Neuronal stem cell (in vitro differentiated cells): Measurements from ENCODE around the gene SH3GL1.

ENCODE experiments used
- DNase-seq: peaks from one replicate; pipeline ENCODE4 v3.0.0-alpha.2; 2013; ENCODE audit warnings: low spot score
- H2AFZ ChIP-seq: one replicate; pipeline ENCODE4 v1.6.1; 2013; ENCODE audit warnings: mild to moderate bottlenecking, low read length, inconsistent platforms
- H2AK5ac ChIP-seq: 2 replicates; pipeline ENCODE4 v1.6.1; 2013; ENCODE audit warnings: low read depth, mild to moderate bottlenecking, inconsistent platforms, low read length, moderate library complexity, mixed read lengths
- H2BK120ac ChIP-seq: 2 replicates; pipeline ENCODE4 v1.6.1; 2013; ENCODE audit warnings: low read depth, mild to moderate bottlenecking, inconsistent platforms, low read length, moderate library complexity, mixed read lengths
- H2BK12ac ChIP-seq: one replicate; pipeline ENCODE4 v1.6.1; 2013; ENCODE audit warnings: low read length, inconsistent platforms
- H2BK15ac ChIP-seq: 2 replicates; pipeline ENCODE4 v1.6.1; 2013; ENCODE audit warnings: mild to moderate bottlenecking, low read length, inconsistent platforms, mixed read lengths
- H2BK5ac ChIP-seq: one replicate; pipeline ENCODE4 v1.6.1; 2013; ENCODE audit warnings: inconsistent platforms, mild to moderate bottlenecking, low read length, moderate library complexity
- H3K14ac ChIP-seq: one replicate; pipeline ENCODE4 v1.6.1; 2013; ENCODE audit warnings: low read length, inconsistent platforms
- H3K18ac ChIP-seq: 2 replicates; pipeline ENCODE4 v1.6.1; 2013; ENCODE audit warnings: low read length, inconsistent platforms
- H3K23ac ChIP-seq: 2 replicates; pipeline ENCODE4 v1.6.1; 2013; ENCODE audit warnings: low read depth, mild to moderate bottlenecking, mixed read lengths, low read length, inconsistent platforms; ENCODE audit not compliant: poor library complexity
- H3K27ac ChIP-seq: replicated peaks from 3 replicates; pipeline ENCODE4 v1.5.1; 2013; ENCODE audit warnings: low read length, inconsistent platforms
- H3K27me3 ChIP-seq, 3 experiments: 2 replicates each; pipeline ENCODE4 v1.6.1; 2013; ENCODE audit warnings: low read length in 3 of 3, mild to moderate bottlenecking in 2 of 3, inconsistent platforms in 1 of 3, low read depth in 1 of 3, mixed read lengths in 1 of 3, moderate library complexity in 1 of 3; ENCODE audit not compliant: control insufficient read depth in 3 of 3, insufficient read depth in 3 of 3
- H3K36me3 ChIP-seq, 2 donors: replicated peaks in 1 of 2; 2 replicates each; pipeline ENCODE4 v1.6.1; 2013; ENCODE audit warnings: low read length in 2 of 2; ENCODE audit not compliant: control insufficient read depth in 2 of 2, insufficient read depth in 2 of 2
- H3K4ac ChIP-seq: 2 replicates; pipeline ENCODE4 v1.6.1; 2013; ENCODE audit warnings: inconsistent platforms, mild to moderate bottlenecking, low read length, moderate library complexity
- H3K4me1 ChIP-seq, 2 donors: 1 replicate in 1 of 2; 2 replicates in 1 of 2; pipeline ENCODE4 v1.6.1; 2013; ENCODE audit warnings: low read length in 2 of 2, low read depth in 1 of 2; ENCODE audit not compliant: control insufficient read depth in 2 of 2, insufficient read depth in 1 of 2
- H3K4me2 ChIP-seq: one replicate; pipeline ENCODE4 v1.6.1; 2013; ENCODE audit warnings: mild to moderate bottlenecking, low read length, inconsistent platforms; ENCODE audit not compliant: insufficient read depth, poor library complexity, severe bottlenecking
- H3K4me3 ChIP-seq, 2 donors: 2 replicates each; pipeline ENCODE4 v1.5.1; 2013; ENCODE audit warnings: low read length in 2 of 2, mild to moderate bottlenecking in 2 of 2, inconsistent platforms in 1 of 2, moderate library complexity in 1 of 2
- H3K79me1 ChIP-seq: one replicate; pipeline ENCODE4 v1.6.1; 2013; ENCODE audit warnings: low read depth, mild to moderate bottlenecking, inconsistent platforms, low read length, moderate library complexity
- H3K9ac ChIP-seq: one replicate; pipeline ENCODE4 v1.6.1; 2013; ENCODE audit warnings: mild to moderate bottlenecking, low read depth, low read length, inconsistent platforms; ENCODE audit not compliant: poor library complexity
- H3K9me3 ChIP-seq, 2 donors: replicated peaks in 1 of 2; 2 replicates each; pipeline versions ENCODE3 to v1.6.1; 2013; ENCODE audit warnings: low read length in 2 of 2, mild to moderate bottlenecking in 2 of 2, inconsistent platforms in 1 of 2, low read depth in 1 of 2, mixed read lengths in 1 of 2, moderate library complexity in 1 of 2; ENCODE audit not compliant: control insufficient read depth in 2 of 2, insufficient read depth in 1 of 2
- H4K8ac ChIP-seq: one replicate; pipeline ENCODE4 v1.6.1; 2013; ENCODE audit warnings: low read depth, mild to moderate bottlenecking, inconsistent platforms, low read length, moderate library complexity
- H4K91ac ChIP-seq: one replicate; pipeline ENCODE4 v1.6.1; 2013; ENCODE audit warnings: low read length, low read depth, mild to moderate bottlenecking, inconsistent platforms; ENCODE audit not compliant: poor library complexity
- WGBS, 2 donors: extraction: QIAGEN DNeasy Blood & Tissue Kit; methylation state at CpG; one replicate each; pipeline ENCODE4 v1.1.7; 2013; ENCODE audit warnings: missing lambda C conversion rate in 2 of 2, mixed read lengths in 1 of 2; ENCODE audit not compliant: insufficient read length in 2 of 2, insufficient replicate concordance in 1 of 2; ENCODE audit errors: extremely low coverage in 2 of 2; 5-methylcytosine and 5-hydroxymethylcytosine counted together

Gene SH3GL1

GRCh38 chr19:4443188-4443587 lies 42.8 kb upstream of the SH3GL1 start:
- Histone ChIP-seq H3K9me3 (peaks cover 0 to 1% of the 10 kb centered on the region in 2 donors), H4K8ac (no peak overlapping the region), H3K27ac (no peak overlapping the region), H4K91ac (no peak overlapping the region), H2BK12ac (no peak overlapping the region), H2BK120ac (no peak overlapping the region), H2BK15ac (no peak overlapping the region), H3K4ac (no peak overlapping the region), H3K27me3 (no peaks in the 10 kb centered on the region), H3K4me2 (no peak overlapping the region), H3K14ac (no peak overlapping the region), H2BK5ac (peak overlapping the region; percentile 62), H3K4me3 (peak overlapping the region in 1 of 2 donors; percentile 3), H2AFZ (no peak overlapping the region), H3K18ac (peak overlapping the region; percentile 41), H2AK5ac (no peak overlapping the region), H3K36me3 (peaks cover 54 to 95% of the 10 kb centered on the region in 2 donors), H3K9ac (no peak overlapping the region), H3K4me1 (no peaks in the 10 kb centered on the region), H3K23ac (no peak overlapping the region), H3K79me1 (peaks cover 11% of the 10 kb centered on the region)
- DNase-seq = no peak
- WGBS, 2 donors = no CpG with 5 or more reads among the region's 15 CpGs

- H3K18ac ChIP-seq = no peak overlapping the region
- H4K91ac ChIP-seq = no peak overlapping the region
- H3K36me3 ChIP-seq = peaks cover 54 to 95% of the 10 kb centered on the region in 2 donors
- no peak for DNase-seq
- H2AK5ac ChIP-seq = no peak overlapping the region
- no peak overlapping the region for H3K4ac ChIP-seq
- no peaks in the 10 kb centered on the region for H3K4me1 ChIP-seq
- WGBS, 2 donors = no CpG with 5 or more reads among the region's 10 CpGs
- H2BK12ac ChIP-seq = no peak overlapping the region
- no peak overlapping the region for H4K8ac ChIP-seq
- no peak overlapping the region for H2BK120ac ChIP-seq
- H3K23ac ChIP-seq = no peak overlapping the region
- peaks cover 11% of the 10 kb centered on the region for H3K79me1 ChIP-seq
- H3K9me3 ChIP-seq = peaks cover 0 to 1% of the 10 kb centered on the region in 2 donors
- H3K4me2 ChIP-seq = no peak overlapping the region
- no peak overlapping the region for H3K4me3 ChIP-seq
- peak overlapping the region; percentile 94 for H2BK5ac ChIP-seq
- H3K9ac ChIP-seq = no peak overlapping the region
- no peak overlapping the region for H2BK15ac ChIP-seq
- H3K14ac ChIP-seq = no peak overlapping the region
- no peaks in the 10 kb centered on the region for H3K27me3 ChIP-seq
- no peak overlapping the region for H2AFZ ChIP-seq
- H3K27ac ChIP-seq = no peak overlapping the region
These were observed 42.4 kb upstream of the SH3GL1 start for GRCh38 chr19:4442819-4443146.

DNA sequence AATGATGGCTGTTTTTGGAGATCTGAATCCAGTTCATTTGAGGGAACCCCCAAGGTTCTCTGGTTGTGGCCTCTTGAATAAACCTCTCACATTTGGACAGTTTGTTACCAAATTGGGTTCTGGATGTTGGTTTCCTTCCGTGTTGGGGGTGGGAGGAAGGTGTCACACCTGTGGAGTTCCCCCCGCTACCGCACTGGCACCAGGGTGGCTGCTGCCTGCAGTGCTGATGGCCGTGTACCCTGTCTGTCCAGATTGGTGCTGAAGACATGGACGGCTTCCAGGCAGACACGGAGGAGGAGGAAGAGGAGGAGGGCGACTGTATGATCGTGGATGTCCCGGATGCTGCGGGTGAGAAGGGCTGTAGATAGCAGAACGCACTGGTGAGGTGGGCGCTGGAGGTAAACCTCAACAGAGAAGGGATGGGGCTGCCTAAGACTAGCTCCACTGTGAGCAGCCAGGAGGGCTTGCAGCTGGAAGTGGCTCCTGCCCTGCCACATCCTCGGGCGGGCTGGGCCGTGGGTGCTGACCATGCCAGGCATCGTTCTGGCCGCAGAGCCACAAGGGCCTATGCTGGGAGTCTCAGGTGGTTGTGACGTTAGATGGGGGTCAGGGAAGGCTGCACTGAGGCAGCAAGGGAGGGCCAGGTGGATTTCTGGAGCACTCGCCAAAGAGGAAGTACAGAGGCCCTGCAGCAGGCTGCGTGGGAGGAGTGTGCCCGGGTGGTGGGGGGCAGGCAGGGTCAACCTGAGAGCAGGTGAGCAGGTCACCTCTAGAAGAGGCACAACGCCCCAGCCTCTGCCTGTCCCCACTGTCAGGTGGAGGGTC lies 41.9 kb upstream of the SH3GL1 start:
- peaks cover 8% of the 10 kb centered on the region for H3K79me1 ChIP-seq
- H2BK15ac ChIP-seq = no peak overlapping the region
- peak overlapping the region; percentile 94 for H2BK5ac ChIP-seq
- no peak overlapping the region for H2AFZ ChIP-seq
- H3K4me1 ChIP-seq = no peaks in the 10 kb centered on the region
- H2BK12ac ChIP-seq = no peak overlapping the region
- H3K4me2 ChIP-seq = no peak overlapping the region
- H3K27ac ChIP-seq = no peak overlapping the region
- no CpG with 5 or more reads among the region's 22 CpGs for WGBS, 2 donors
- no peak overlapping the region for H3K14ac ChIP-seq
- H3K9ac ChIP-seq = peak overlapping the region; percentile 72
- no peak overlapping the region for H3K4ac ChIP-seq
- no peak for DNase-seq
- H2AK5ac ChIP-seq = no peak overlapping the region
- H3K9me3 ChIP-seq = peaks cover 0 to 1% of the 10 kb centered on the region in 2 donors
- no peak overlapping the region for H3K4me3 ChIP-seq
- no peak overlapping the region for H2BK120ac ChIP-seq
- H3K27me3 ChIP-seq = no peaks in the 10 kb centered on the region
- H3K18ac ChIP-seq = peak overlapping the region; percentile 13
- peaks cover 51 to 93% of the 10 kb centered on the region in 2 donors for H3K36me3 ChIP-seq
- H3K23ac ChIP-seq = peak overlapping the region; percentile 37
- no peak overlapping the region for H4K91ac ChIP-seq
- H4K8ac ChIP-seq = peak overlapping the region; percentile 20

DNA sequence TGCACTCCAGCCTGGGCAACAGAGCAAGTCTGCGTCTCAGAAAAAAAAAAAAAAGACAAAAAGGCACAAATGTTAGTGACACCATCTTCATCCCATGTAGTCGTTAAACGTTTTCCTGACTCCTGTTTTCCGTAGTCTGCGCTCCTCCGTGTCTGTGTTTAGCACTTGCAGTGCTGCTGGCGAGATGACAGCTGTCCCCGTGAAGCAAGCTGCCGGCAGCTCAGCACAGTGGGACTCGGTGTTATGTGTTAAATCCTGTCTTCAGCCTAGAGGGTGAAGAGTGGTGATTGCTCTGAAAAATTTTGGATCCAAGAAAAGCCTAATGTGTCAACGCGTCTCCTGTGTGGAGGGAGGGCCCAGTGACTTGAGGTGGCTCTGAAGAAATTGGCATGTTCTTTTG lies 38.9 kb upstream of the SH3GL1 start:
- Histone ChIP-seq H2BK12ac (no peak overlapping the region), H3K14ac (no peak overlapping the region), H3K4me1 (no peaks in the 10 kb centered on the region), H2BK5ac (no peak overlapping the region), H2BK120ac (no peak overlapping the region), H4K91ac (no peak overlapping the region), H3K36me3 (peaks cover 60 to 92% of the 10 kb centered on the region in 2 donors), H3K79me1 (peaks cover 14% of the 10 kb centered on the region), H3K9me3 (peaks cover 0 to 1% of the 10 kb centered on the region in 2 donors), H2BK15ac (no peak overlapping the region), H2AFZ (no peak overlapping the region), H3K4me2 (no peak overlapping the region), H3K23ac (peak overlapping the region; percentile 67), H3K27ac (no peak overlapping the region), H3K27me3 (no peaks in the 10 kb centered on the region), H3K9ac (no peak overlapping the region), H3K18ac (no peak overlapping the region), H3K4me3 (no peak overlapping the region), H4K8ac (no peak overlapping the region), H3K4ac (no peak overlapping the region), H2AK5ac (no peak overlapping the region)
- DNase-seq = no peak
- no CpG with 5 or more reads among the region's 12 CpGs for WGBS, 2 donors
